Stimulated activated CD8-positive, alpha-beta memory T cell treated with anti-CD3 and anti-CD28 coated beads, Interleukin-12 subunit alpha, Interleukin-12 subunit beta, amount 100 ng/mL, for 4 hours (primary cell): ENCODE results near the gene TRIM7.
"Not testable (repeated sequence)": the region's sequence is repeated elsewhere in the genome, so short reads cannot be mapped to it uniquely, and the experiment has no call there.

Source experiments
- DNase-seq: peaks from one replicate; pipeline ENCODE4 v3.0.0-alpha.2; 2020; ENCODE audit warnings: low read depth

TRIM7 gene

DNA sequence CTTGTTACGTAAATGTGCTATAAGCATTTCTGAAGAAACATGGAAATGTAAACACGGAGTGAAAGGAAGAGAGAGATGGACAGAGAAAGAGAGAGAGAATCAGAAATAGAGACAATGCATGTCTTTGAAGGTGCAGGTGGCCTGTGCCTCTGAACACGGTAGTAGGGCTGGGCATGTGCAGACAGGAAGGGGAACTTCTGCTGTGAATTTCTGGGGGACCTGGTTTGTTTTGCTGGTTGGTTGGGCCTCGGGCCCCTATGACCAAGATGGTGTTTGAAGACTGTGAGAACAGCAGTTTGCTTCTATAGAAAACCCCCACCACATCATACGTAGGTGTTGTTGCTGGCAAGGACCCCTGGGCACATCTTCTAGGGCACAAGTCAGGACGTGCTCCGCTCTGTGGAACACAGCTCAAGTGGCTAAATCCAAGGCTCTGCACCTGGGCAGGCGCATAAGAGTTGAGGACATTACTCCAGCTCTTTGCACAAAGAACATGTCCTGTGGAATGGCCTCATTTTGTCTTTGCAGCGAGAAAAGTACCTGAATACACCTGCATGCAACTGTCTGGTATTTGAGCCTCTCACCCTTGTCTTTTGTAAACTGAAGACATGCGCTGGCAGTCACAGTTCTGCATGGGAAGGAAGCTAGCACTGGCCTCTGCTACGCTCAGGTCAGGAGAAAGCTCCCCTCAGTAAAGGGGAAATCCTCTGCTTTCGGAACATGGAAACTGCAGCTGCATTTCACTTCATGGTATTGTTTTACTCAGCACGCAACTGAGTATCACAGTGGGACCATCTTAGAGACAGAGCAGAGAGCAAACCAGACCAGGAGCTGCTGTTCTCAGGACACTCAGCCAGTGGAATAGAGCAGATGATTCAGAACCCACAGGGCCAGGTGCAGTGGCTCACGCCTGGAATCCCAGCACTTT, 54.9 kb downstream of the TRIM7 start:
- DNase-seq, result no peak

DNA sequence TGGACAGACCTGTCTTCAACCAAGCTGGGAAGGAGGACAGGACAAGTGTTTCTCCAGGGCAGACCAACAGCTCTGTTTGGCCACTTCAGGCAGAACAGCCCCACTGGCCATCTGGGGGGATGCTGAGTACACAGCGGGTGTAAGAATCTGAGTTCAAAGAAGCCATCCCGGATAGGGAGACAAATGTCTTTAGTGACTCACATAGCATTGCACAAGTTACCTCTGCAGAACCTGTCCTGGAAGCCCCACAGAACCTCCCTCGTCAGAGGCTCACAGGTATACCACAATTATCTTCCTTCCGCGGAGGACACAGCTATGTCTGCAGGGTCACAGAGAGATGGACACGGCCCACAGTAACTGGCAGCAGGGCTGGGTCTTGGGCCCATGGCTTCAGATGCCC, 55.6 kb downstream of the TRIM7 start:
- DNase-seq, result no peak

DNA sequence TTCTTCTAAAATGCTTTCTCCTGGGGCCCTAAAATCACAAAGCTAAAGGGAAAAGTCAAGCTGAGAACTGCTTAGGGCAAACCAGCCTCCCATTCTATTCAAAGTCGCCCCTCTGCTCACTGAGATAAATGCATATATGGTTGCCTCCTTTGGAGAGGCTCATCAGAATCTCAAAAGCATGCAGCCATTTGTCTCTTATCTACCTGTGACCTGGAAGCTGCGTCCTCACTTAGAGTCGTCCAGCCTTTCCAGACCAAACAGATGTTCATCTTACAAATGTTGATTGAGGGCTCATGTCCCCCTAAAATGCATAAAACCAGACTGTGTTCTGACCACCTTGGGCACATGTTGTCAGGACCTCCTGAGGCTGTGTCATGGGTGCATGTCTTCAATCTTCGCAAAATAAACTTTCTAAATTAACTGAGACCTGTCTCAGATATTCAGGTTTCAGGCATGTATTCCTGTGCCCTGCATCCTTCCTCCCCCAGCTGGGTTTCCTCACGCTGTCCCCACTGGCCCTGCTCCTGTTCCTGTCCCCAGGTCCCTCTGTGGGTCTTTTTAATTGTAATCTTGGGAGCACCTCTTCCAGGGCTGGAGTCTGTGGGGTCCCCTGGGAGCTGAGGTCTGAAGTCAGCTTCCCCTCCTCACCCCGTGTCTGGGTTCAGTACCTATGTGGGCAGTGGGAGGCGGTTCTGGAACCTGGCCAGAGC, 57.9 kb downstream of the TRIM7 start, which contains the start of gene OR2V2:
Gene OR2V2, plus strand, starts transcription at position 660 of the 710 bp plus-strand sequence. CDS start 7,357 bp downstream, outside the sequence.
- not testable (repeated sequence) for DNase-seq

DNA sequence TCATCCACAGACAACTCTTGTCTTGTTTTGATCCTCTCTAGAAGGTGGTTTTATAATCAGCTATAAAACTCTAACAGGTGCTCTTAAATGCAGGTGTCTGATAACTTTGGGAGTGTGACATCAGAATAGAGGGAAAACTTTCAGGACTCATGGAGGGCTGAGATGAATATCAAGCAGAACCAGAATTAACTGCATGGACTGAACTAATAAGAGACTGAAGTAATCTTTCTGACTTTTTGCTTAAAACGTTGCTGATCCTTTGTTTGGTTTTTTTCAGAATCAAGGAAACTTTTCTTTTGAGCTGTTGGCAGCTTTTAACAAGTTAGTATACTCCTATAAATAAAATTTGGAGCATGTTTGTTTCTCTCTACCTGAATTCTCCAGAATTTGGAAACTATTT, 59.9 kb downstream of the TRIM7 start:
- no peak for DNase-seq
